Astrocyte of the spinal cord (primary cell): ENCODE data around the gene BABAM1.

ENCODE experiments used
- DNase-seq: peaks from one replicate; pipeline ENCODE4 v3.0.0; 2011; ENCODE audit warnings: low read depth, low spot score
- H3K4me3 ChIP-seq: 2 replicates; pipeline ENCODE4 v1.5.1; 2011; ENCODE audit warnings: low read depth, mild to moderate bottlenecking, low read length, moderate library complexity
- CTCF ChIP-seq: IDR thresholded peaks from 2 replicates; pipeline ENCODE4 v1.5.1; 2012; ENCODE audit warnings: low read depth, mild to moderate bottlenecking, low read length, inconsistent platforms
- in situ Hi-C: cut with HindIII; loops from 2 replicates; pipeline ENCODE4 v1.10.0; 2017; ENCODE audit warnings: low sequenced_read_pairs

Gene BABAM1

GRCh38 chr19:17243830-17244617 lies 23.2 kb upstream of the BABAM1 start:
- in situ Hi-C loops, result no loop called here
- TF ChIP-seq CTCF, result no peak
- no peak for DNase-seq
- peak overlapping the region; percentile 80 for H3K4me3 ChIP-seq

GRCh38 chr19:17244618-17245534 lies 22.4 kb upstream of the BABAM1 start:
- no peak for DNase-seq
- H3K4me3 ChIP-seq, result peak overlapping the region; percentile 80

GRCh38 chr19:17245535-17245984 lies 21.7 kb upstream of the BABAM1 start, which contains the start of gene NR2F6:
Gene NR2F6 (minus strand): TSS chr19:17245919. CDS start chr19:17245220, 699 bp downstream.
- no peak for TF ChIP-seq CTCF
- no peak for DNase-seq
- peak within 1 kb of the TSS; percentile 80 for H3K4me3 ChIP-seq
- in situ Hi-C loops, result no loop called here

More at GRCh38 chr19:17244618-17245534, 22.4 kb upstream of the BABAM1 start:
- TF ChIP-seq CTCF, result no peak
- in situ Hi-C loops, result no loop called here

- DNase-seq, result peak; percentile 43
- in situ Hi-C loops, result no loop called here
- TF ChIP-seq CTCF, result no peak
- no peak overlapping the region for H3K4me3 ChIP-seq
These were observed 20.4 kb upstream of the BABAM1 start for GRCh38 chr19:17246681-17247425.

GRCh38 chr19:17248011-17248776 lies 19.0 kb upstream of the BABAM1 start:
- in situ Hi-C loops, result no loop called here
- no peak for DNase-seq
- no peak for TF ChIP-seq CTCF
- no peak overlapping the region for H3K4me3 ChIP-seq
